BLaER1 treated with 17β-estradiol and CSF1 and Interleukin-3, amounts not matched to agents 10 nM and 100 nM (cell line): ENCODE data around the gene GORASP1.

ENCODE experiments used
- H3K27ac ChIP-seq, 11 experiments: shearing (Covaris generic); formaldehyde crosslinking; 2 replicates each; pipeline ENCODE4 v1.8.1; 2022
- H3K27me3 ChIP-seq, 11 experiments: shearing (Covaris generic); formaldehyde crosslinking; 2 replicates each; pipeline ENCODE4 v1.8.1; 2022
- H3K36me3 ChIP-seq, 11 experiments: shearing (Covaris generic); formaldehyde crosslinking; 2 replicates each; pipeline ENCODE4 v1.8.1; 2022
- H3K4me1 ChIP-seq, 10 experiments: shearing (Covaris generic); formaldehyde crosslinking; 2 replicates each; pipeline ENCODE4 v1.8.1; 2022
- H3K4me2 ChIP-seq, 11 experiments: shearing (Covaris generic); formaldehyde crosslinking; 2 replicates each; pipeline ENCODE4 v1.8.1; 2022
- H3K4me3 ChIP-seq, 10 experiments: shearing (Covaris generic); formaldehyde crosslinking; 2 replicates each; pipeline ENCODE4 v1.8.1; 2022
- H3K9ac ChIP-seq, 11 experiments: shearing (Covaris generic); formaldehyde crosslinking; 2 replicates each; pipeline ENCODE4 v1.8.1; 2022
- H3K9me3 ChIP-seq, 11 experiments: shearing (Covaris generic); formaldehyde crosslinking; replicated peaks in 1 of 11; 2 replicates each; pipeline ENCODE4 v1.8.1; 2022
- H4K20me1 ChIP-seq, 11 experiments: shearing (Covaris generic); formaldehyde crosslinking; 2 replicates each; pipeline ENCODE4 v1.8.1; 2022
- Cebpa-rat ChIP-seq, 11 experiments: shearing (Covaris generic); IDR thresholded peaks; 2 replicates each; pipeline ENCODE4 v1.8.1; 2022

GORASP1 gene

DNA sequence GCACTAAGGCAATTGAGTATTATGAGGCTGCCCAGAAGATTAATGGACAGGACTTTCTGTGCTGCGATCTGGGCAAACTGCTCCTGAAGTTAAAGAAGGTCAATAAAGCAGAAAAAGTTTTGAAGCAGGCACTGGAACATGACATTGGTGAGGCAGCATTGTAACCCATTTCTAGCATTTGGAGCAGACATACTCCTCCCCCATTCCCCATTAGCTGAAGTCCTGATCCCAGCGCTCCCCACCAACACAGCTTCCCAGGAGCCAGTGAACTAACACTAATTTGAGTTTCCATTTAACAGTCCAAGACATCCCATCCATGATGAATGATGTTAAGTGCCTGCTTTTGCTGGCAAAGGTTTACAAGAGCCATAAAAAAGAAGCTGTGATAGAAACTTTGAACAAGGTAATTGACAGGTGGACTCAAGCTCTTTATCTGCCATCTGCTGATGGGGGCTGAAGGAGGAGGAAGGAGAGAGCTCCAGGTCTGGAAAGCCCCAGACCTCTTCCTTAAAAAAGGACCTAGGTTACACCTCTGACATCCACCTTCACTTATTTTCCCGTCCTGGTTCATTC is 23.4 kb upstream of the GORASP1 start:
- H3K4me3 ChIP-seq = no peak overlapping the region
- TF ChIP-seq Cebpa-rat (IDR thresholded peaks at IDR 0.05) = no peak
- peaks cover 28 to 76% (median 61%) of the 10 kb centered on the region in 10 experiments for H3K4me1 ChIP-seq
- no peaks in the 10 kb centered on the region for H3K27me3 ChIP-seq
- H3K9me3 ChIP-seq = no peaks in the 10 kb centered on the region
- no peak overlapping the region for H3K9ac ChIP-seq
- H3K4me2 ChIP-seq = peak overlapping the region in 7 of 11 experiments; percentile 93 to 98 (median 96); a peak in 12 of 22 replicates
- no peaks in the 10 kb centered on the region; a peak in 1 of 22 replicates for H4K20me1 ChIP-seq
- no peaks in the 10 kb centered on the region; a peak in 1 of 22 replicates for H3K36me3 ChIP-seq
- peak overlapping the region in 1 of 11 experiments; percentile 81; a peak in 1 of 22 replicates for H3K27ac ChIP-seq

DNA sequence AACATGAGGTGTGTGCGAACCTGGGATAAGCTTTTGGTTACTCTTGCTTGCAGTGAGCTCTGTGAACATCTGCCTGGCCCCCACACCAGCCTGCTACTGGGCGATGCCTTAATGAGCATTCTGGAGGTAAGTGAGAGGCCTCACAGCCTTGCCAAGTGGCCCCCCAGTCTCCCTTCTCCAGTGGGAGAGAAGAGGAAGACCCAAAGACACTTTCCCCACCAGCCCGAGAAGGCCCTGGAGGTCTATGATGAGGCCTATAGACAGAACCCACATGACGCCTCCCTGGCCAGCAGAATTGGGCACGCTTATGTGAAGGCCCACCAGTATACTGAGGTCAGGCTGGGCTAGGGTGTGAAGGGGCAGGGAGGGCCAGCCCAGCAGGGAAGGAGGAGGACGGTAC is 22.6 kb upstream of the GORASP1 start:
- H4K20me1 ChIP-seq = no peaks in the 10 kb centered on the region
- H3K27ac ChIP-seq = peak overlapping the region in 1 of 11 experiments; percentile 81; a peak in 2 of 22 replicates
- H3K9me3 ChIP-seq = no peaks in the 10 kb centered on the region
- H3K4me2 ChIP-seq = peak overlapping the region in 8 of 11 experiments; percentile 93 to 98 (median 95); a peak in 16 of 22 replicates
- H3K36me3 ChIP-seq = no peaks in the 10 kb centered on the region; a peak in 1 of 22 replicates
- TF ChIP-seq Cebpa-rat (IDR thresholded peaks at IDR 0.05) = no peak
- H3K4me1 ChIP-seq = peaks cover 28 to 84% (median 68%) of the 10 kb centered on the region in 10 experiments
- H3K4me3 ChIP-seq = no peak overlapping the region
- H3K9ac ChIP-seq = no peak overlapping the region
- no peaks in the 10 kb centered on the region for H3K27me3 ChIP-seq

DNA sequence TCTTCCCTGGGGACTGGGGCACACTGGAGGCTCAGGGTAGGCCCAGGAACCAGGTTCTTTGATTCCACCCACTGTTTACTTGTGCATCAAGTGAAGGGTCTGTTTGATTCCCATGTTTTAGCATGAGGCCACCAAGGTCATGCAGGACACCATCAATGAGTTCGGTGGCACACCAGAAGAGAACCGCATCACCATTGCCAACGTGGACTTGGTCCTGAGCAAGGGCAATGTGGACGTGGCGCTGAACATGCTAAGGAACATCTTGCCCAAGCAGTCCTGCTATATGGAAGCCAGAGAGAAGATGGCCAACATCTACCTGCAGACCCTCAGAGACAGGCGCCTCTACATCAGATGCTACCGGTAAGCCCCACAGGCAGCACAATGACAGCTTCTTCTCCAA is 21.5 kb upstream of the GORASP1 start:
- H3K4me1 ChIP-seq = peaks cover 28 to 86% (median 75%) of the 10 kb centered on the region in 10 experiments
- peak overlapping the region in 5 of 11 experiments; percentile 28 to 69 (median 67); a peak in 7 of 22 replicates for H3K9ac ChIP-seq
- peak overlapping the region in 9 of 11 experiments; percentile 18 to 84 (median 72); a peak in 16 of 22 replicates for H3K27ac ChIP-seq
- H3K27me3 ChIP-seq = no peaks in the 10 kb centered on the region
- peak overlapping the region in 3 of 10 experiments; percentile 30 to 51 (median 42); a peak in 2 of 20 replicates for H3K4me3 ChIP-seq
- H3K4me2 ChIP-seq = peak overlapping the region; percentile 24 to 98 (median 94); a peak in 21 of 22 replicates
- no peak for TF ChIP-seq Cebpa-rat (IDR thresholded peaks at IDR 0.05)
- H4K20me1 ChIP-seq = no peaks in the 10 kb centered on the region
- H3K36me3 ChIP-seq = no peaks in the 10 kb centered on the region
- H3K9me3 ChIP-seq = no peaks in the 10 kb centered on the region

DNA sequence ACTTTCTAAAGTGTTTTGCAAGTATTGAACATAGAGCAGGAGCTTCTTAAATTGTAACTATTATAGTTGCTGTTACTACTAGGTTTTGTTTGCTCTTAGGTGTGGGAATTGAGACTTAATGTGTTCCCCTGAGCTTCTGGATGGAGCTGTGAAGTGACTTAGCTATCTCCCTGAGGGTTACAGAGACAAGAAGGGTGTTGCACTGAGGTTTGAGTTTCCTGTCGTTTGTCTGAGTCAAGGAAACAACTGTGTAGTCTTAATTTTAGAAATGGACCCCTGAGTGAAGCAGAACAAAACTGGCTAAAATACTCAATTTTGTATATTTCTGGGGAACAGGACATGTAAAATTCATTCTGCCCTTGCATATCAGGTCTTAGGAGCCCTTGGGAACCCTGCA is 20.5 kb upstream of the GORASP1 start:
- Histone ChIP-seq H3K9ac (peak overlapping the region in 9 of 11 experiments; percentile 7 to 69 (median 55); a peak in 16 of 22 replicates), H3K27ac (peak overlapping the region in 9 of 11 experiments; percentile 18 to 84 (median 72); a peak in 16 of 22 replicates), H4K20me1 (no peaks in the 10 kb centered on the region), H3K4me3 (peak overlapping the region in 7 of 10 experiments; percentile 3 to 51 (median 32); a peak in 11 of 20 replicates), H3K36me3 (no peaks in the 10 kb centered on the region), H3K4me2 (peak overlapping the region; percentile 24 to 98 (median 94)), H3K27me3 (no peaks in the 10 kb centered on the region), H3K9me3 (no peaks in the 10 kb centered on the region), H3K4me1 (peaks cover 28 to 90% (median 75%) of the 10 kb centered on the region in 10 experiments)
- no peak for TF ChIP-seq Cebpa-rat (IDR thresholded peaks at IDR 0.05)

- Histone ChIP-seq H3K4me2 (peak overlapping the region; percentile 24 to 98 (median 94)), H4K20me1 (no peaks in the 10 kb centered on the region), H3K4me1 (peaks cover 28 to 93% (median 74%) of the 10 kb centered on the region in 10 experiments), H3K9me3 (no peaks in the 10 kb centered on the region), H3K27ac (peak overlapping the region in 9 of 11 experiments; percentile 12 to 84 (median 72); a peak in 17 of 22 replicates), H3K9ac (peak overlapping the region in 9 of 11 experiments; percentile 7 to 69 (median 55); a peak in 17 of 22 replicates), H3K4me3 (peak overlapping the region in 7 of 10 experiments; percentile 3 to 51 (median 32); a peak in 10 of 20 replicates), H3K27me3 (no peaks in the 10 kb centered on the region), H3K36me3 (no peaks in the 10 kb centered on the region)
- TF ChIP-seq Cebpa-rat (IDR thresholded peaks at IDR 0.05) = no peak
Measured at GRCh38 chr3:39127269-39127907, 20.0 kb upstream of the GORASP1 start.

- H3K27ac ChIP-seq = peak overlapping the region in 9 of 11 experiments; percentile 10 to 84 (median 72); a peak in 15 of 22 replicates
- no peaks in the 10 kb centered on the region for H3K36me3 ChIP-seq
- no peaks in the 10 kb centered on the region for H3K27me3 ChIP-seq
- H3K4me2 ChIP-seq = peak overlapping the region; percentile 24 to 98 (median 94)
- no peak for TF ChIP-seq Cebpa-rat (IDR thresholded peaks at IDR 0.05)
- H3K9me3 ChIP-seq = no peaks in the 10 kb centered on the region
- H3K4me1 ChIP-seq = peaks cover 32 to 89% (median 74%) of the 10 kb centered on the region in 10 experiments
- peak overlapping the region in 8 of 11 experiments; percentile 29 to 69 (median 60); a peak in 11 of 22 replicates for H3K9ac ChIP-seq
- peak overlapping the region in 3 of 10 experiments; percentile 30 to 51 (median 42); a peak in 3 of 20 replicates for H3K4me3 ChIP-seq
- no peaks in the 10 kb centered on the region for H4K20me1 ChIP-seq
Measured at GRCh38 chr3:39126532-39127071, 19.2 kb upstream of the GORASP1 start.

DNA sequence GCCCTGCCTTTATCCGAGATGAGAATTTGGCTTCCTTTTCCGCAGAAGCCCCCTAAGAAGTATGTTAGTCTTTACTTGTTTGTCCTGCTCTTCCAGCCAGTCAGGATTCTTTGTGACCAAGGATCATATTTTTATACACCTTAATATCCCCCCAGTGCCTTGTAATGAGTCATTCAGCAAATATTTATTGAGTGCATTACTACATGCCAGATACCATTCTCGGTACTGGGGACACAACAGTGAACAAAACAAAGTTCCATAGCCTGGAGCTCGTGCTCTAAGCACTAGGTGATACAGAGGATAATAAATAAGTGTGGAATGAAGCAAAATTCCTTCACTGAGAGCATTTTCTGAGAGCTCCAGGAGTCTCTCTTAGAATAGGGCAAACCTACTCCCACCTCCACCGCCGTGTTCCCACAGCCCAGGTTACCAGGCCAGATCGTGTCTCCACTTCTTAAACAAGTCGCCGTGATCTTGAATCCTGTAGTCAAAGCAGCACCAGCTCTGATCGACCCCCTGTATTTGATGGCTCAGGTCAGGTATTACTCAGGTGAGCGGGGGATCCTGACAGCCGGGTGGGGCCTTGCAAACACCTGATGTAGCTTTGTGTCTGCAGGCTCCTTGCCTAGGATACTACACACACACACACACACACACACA is 18.5 kb upstream of the GORASP1 start:
- Histone ChIP-seq H3K27ac (peak overlapping the region in 1 of 11 experiments; percentile 1; a peak in 1 of 22 replicates), H3K4me2 (peak overlapping the region in 10 of 11 experiments; percentile 47 to 98 (median 94); a peak in 20 of 22 replicates), H4K20me1 (no peaks in the 10 kb centered on the region), H3K4me1 (peaks cover 38 to 86% (median 75%) of the 10 kb centered on the region in 10 experiments), H3K4me3 (no peak overlapping the region), H3K36me3 (0 out of 22 replicates have a peak, but pooled peaks cover 0 to 4% (median 0%) of the 10 kb centered on the region in 11 experiments), H3K27me3 (no peaks in the 10 kb centered on the region), H3K9me3 (no peaks in the 10 kb centered on the region), H3K9ac (no peak overlapping the region)
- no peak for TF ChIP-seq Cebpa-rat (IDR thresholded peaks at IDR 0.05)
